HFFc6 (cell line): ENCODE results near the gene ZNF415. TPM values are rescaled to one million over a fixed set of nuclear protein-coding genes. Genes with fewer than 3 reads are reported as not detected.
A peak's percentile ranks its signal among the peaks of the same experiment; 100 is the strongest.

Source experiments
- DNase-seq: peaks from one replicate; pipeline ENCODE4 v3.0.0-alpha.2; 2018
- H3K27ac Mint-ChIP-seq: 2 replicates; pipeline ENCODE4 v1.8.0; 2020; ENCODE audit warnings: mild to moderate bottlenecking, mixed read lengths
- H3K27me3 Mint-ChIP-seq: 2 replicates; pipeline ENCODE4 v1.8.0; 2021; ENCODE audit warnings: mild to moderate bottlenecking, moderate library complexity, mixed read lengths; ENCODE audit not compliant: insufficient read depth
- H3K36me3 Mint-ChIP-seq: 2 replicates; pipeline ENCODE4 v1.8.0; 2021; ENCODE audit warnings: low read depth, mixed read lengths
- H3K4me1 Mint-ChIP-seq: 2 replicates; pipeline ENCODE4 v1.8.0; 2020; ENCODE audit warnings: low read depth, mixed read lengths
- H3K4me3 Mint-ChIP-seq: 2 replicates; pipeline ENCODE4 v1.8.0; 2020; ENCODE audit warnings: mild to moderate bottlenecking, moderate library complexity, mixed read lengths
- H3K9me3 Mint-ChIP-seq: 2 replicates; pipeline ENCODE4 v1.8.0; 2020; ENCODE audit warnings: mild to moderate bottlenecking, mixed read lengths
- total RNA-seq, 6 experiments: library from RNA; stranded (reverse); fragmentation: NEBNext Ultra II Directional; extraction: Animal tissue kit (Norgen Biotek cat#: 25700); gene quantifications; 2 replicates in 1 of 6; 3 replicates in 5 of 6; pipeline ENCODE4 v1.2.3, GENCODE V29; 2021
- TF ChIP-seq, protein P1 (sequence below): fragments of 200-600 bp; sonication (generic); IDR thresholded peaks from 2 replicates; pipeline ENCODE4 v1.5.0; 2021; ENCODE audit warnings: antibody characterized with exemption, mild to moderate bottlenecking

The ZNF415 gene
- total RNA-seq, 6 experiments from 2014 or later, result 3.2 to 4.6 (median 4.0) TPM

DNA sequence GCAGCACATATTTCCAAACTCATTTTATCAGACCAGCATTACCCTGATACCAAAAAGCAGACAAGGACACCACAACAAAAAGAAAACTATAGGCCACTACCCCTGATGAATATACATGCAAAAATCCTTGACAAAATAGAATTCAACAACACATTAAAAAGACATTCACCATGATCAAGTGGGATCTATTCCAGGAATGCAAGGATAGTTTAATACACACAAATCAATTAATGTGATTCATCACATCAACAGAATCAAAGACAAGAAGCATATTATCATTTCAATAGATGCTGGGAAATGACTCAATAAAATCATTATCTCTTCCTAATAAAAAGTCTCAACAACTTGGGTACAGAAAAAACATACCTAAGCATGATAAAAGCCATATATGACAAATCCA, 14.9 kb upstream of the ZNF415 start:
- TF ChIP-seq, protein P1, sequence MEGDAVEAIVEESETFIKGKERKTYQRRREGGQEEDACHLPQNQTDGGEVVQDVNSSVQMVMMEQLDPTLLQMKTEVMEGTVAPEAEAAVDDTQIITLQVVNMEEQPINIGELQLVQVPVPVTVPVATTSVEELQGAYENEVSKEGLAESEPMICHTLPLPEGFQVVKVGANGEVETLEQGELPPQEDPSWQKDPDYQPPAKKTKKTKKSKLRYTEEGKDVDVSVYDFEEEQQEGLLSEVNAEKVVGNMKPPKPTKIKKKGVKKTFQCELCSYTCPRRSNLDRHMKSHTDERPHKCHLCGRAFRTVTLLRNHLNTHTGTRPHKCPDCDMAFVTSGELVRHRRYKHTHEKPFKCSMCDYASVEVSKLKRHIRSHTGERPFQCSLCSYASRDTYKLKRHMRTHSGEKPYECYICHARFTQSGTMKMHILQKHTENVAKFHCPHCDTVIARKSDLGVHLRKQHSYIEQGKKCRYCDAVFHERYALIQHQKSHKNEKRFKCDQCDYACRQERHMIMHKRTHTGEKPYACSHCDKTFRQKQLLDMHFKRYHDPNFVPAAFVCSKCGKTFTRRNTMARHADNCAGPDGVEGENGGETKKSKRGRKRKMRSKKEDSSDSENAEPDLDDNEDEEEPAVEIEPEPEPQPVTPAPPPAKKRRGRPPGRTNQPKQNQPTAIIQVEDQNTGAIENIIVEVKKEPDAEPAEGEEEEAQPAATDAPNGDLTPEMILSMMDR, result no peak
- Mint-ChIP-seq H3K4me1 (no peaks in the 10 kb centered on the region), H3K4me3 (no peak overlapping the region), H3K27ac (no peak overlapping the region), H3K27me3 (no peaks in the 10 kb centered on the region), H3K9me3 (peaks cover 78% of the 10 kb centered on the region), H3K36me3 (peaks cover 78% of the 10 kb centered on the region)
- no peak for DNase-seq

DNA sequence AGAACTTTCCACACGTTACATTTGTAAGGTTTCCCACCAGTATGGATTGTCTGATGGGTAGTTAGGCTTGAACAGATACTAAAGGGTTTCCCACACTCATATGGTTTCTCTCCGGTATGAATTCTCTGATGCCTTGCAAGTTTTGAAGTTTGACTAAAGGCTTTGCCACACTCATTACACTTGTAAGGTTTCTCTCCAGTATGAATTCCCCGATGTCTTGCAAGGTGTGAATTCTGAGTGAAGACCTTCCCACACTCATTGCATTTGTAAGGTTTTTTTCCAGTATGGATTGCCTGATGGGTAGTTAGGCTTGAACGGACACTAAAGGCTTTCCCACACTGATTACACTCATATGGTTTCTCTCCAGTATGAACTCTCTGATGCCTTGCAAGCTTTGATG, 7.6 kb upstream of the ZNF415 start:
- H3K4me3 Mint-ChIP-seq, result no peak overlapping the region
- H3K9me3 Mint-ChIP-seq, result peaks cover 81% of the 10 kb centered on the region
- no peak overlapping the region for H3K27ac Mint-ChIP-seq
- H3K4me1 Mint-ChIP-seq, result no peaks in the 10 kb centered on the region
- peaks cover 57% of the 10 kb centered on the region for H3K36me3 Mint-ChIP-seq
- no peaks in the 10 kb centered on the region for H3K27me3 Mint-ChIP-seq
- TF ChIP-seq, protein P1, result no peak
- DNase-seq, result no peak

DNA sequence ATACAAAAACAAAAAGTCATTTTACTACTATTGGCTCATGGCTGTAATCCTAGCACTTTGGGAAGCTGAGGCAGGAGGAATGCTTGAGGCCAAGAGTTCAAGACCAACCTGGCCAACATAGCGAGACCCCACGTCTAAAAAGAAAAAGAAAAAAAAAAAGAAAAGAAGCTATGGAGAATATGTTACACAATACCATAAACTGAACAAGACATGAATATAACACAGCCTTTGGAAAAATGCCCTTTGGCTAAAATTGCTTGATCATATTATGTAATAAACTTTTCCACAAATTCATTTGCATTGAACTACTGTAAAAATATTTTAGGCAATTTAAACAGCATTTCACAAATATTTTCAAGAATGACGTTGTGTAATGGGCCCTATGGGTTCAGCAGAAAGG, 3.7 kb upstream of the ZNF415 start:
- Mint-ChIP-seq H3K4me1 (peaks cover 13% of the 10 kb centered on the region), H3K9me3 (peaks cover 65% of the 10 kb centered on the region), H3K36me3 (peaks cover 32% of the 10 kb centered on the region), H3K27me3 (peaks cover 3% of the 10 kb centered on the region; the same call in 1 of the 2 replicates), H3K27ac (no peak overlapping the region), H3K4me3 (no peak overlapping the region)
- DNase-seq, result no peak
- TF ChIP-seq, protein P1, result no peak

DNA sequence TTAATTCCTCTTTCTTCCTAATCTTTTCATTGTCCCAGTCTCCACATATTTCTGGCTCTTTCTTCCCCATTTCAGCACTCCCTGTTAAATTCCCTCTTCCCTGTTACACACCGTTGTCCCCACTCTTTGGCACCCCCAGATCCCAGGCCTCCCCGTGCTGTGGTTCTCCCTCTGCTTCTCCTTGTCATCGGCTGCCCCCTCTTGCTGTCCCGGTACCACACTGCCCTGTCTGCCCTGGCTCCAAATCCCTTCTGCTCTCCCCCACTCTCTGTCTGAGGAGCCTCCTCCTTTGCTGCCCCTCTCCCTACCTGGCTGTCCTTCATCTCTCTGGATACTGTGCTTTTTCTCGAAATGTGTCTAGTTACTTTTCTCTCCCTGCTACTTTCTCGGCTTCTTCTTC, 983 bp downstream of the ZNF415 start:
- no peak overlapping the region for H3K27ac Mint-ChIP-seq
- peaks cover 16% of the 10 kb centered on the region for H3K4me1 Mint-ChIP-seq
- H3K4me3 Mint-ChIP-seq, result peak overlapping the region; percentile 81

DNA sequence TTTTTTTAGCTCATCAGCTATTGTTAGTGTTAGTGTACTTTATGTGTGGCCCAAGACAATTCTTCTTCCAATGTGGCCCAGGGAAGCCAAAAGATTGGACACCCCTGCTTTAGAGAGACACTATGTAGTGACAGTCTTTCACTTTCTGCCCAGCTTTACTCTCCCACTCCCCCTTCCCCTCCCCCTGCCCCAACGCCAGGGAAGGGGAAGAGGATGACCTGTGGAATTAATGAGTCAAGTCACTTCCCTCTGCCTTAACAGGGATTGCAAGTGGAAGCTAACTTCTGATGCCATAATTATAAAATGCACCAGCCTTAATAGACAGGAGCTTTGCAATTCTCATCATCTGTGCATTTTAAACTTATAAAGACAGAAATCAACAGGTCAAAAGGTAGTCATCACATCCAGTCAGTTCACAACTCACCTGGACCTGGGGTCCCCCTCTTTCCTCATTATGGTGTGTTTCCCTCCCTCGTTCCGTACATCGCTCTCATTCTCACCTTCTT, 1.6 kb downstream of the ZNF415 start:
- DNase-seq, result no peak
- H3K4me3 Mint-ChIP-seq, result peak overlapping the region; percentile 81
- peaks cover 9% of the 10 kb centered on the region for H3K36me3 Mint-ChIP-seq
- H3K4me1 Mint-ChIP-seq, result peaks cover 16% of the 10 kb centered on the region
- H3K9me3 Mint-ChIP-seq, result peaks cover 27% of the 10 kb centered on the region
- TF ChIP-seq, protein P1, result no peak
- no peak overlapping the region for H3K27ac Mint-ChIP-seq
- peaks cover 3% of the 10 kb centered on the region; the same call in 1 of the 2 replicates for H3K27me3 Mint-ChIP-seq

More for the DNA sequence above, 983 bp downstream of the ZNF415 start:
- peaks cover 9% of the 10 kb centered on the region for H3K36me3 Mint-ChIP-seq
- no peak for DNase-seq
- H3K9me3 Mint-ChIP-seq, result peaks cover 33% of the 10 kb centered on the region
- H3K27me3 Mint-ChIP-seq, result peaks cover 3% of the 10 kb centered on the region; the same call in 1 of the 2 replicates
- TF ChIP-seq, protein P1, result no peak
